A549 (cell line): Measurements from ENCODE around the gene F2R. TPM values are rescaled to one million over a fixed set of nuclear protein-coding genes. Genes with fewer than 3 reads are reported as not detected.

Experiments
- ATAC-seq, 2 experiments: fragments of 200-7000 bp in 1 of 2; fragments of >200 bp in 1 of 2; cut with Nextera tagmentation in 1 of 2; cut with Tn5 transposase in 1 of 2; 3 replicates each; pipeline versions ENCODE4 v1.8.0 to v1.9.1; 2018 to 2020; ENCODE audit warnings: mild to moderate bottlenecking in 1 of 2, moderate library complexity in 1 of 2
- CTCF ChIA-PET: fragments of 300-600 bp; sonication (Branson Sonifier 250); formaldehyde crosslinking; extraction: SDS; loops from one replicate; lab custom pipeline; 2021; ENCODE audit warnings: antibody characterized with exemption, inconsistent platforms; lab: Yijun Ruan, JAX
- POLR2A ChIA-PET: fragments of 350-600 bp; formaldehyde crosslinking; extraction: SDS; loops from one replicate; lab custom pipeline; 2021; ENCODE audit warnings: antibody characterized with exemption, inconsistent platforms; lab: Yijun Ruan, JAX
- DNase-seq, 2 experiments: peaks; one replicate each; pipeline versions ENCODE4 v3.0.0 to v3.0.0-alpha.2; 2011 to 2016; ENCODE audit warnings: low read depth in 1 of 2, low spot score in 1 of 2
- FAIRE-seq: peaks from 2 replicates; lab custom pipeline; 2011; peaks lifted over from hg19 to GRCh38; lab: Jason Lieb, UNC
- H3K27ac ChIP-seq, 2 experiments: fragments of >200 bp; sonication (Bioruptor Twin); formaldehyde crosslinking; 3 replicates each; pipeline ENCODE4 v1.5.1; 2016 to 2017
- H3K4me1 ChIP-seq: fragments of >200 bp; sonication (Bioruptor Twin); formaldehyde crosslinking; 3 replicates; pipeline ENCODE4 v1.6.1; 2016
- H3K4me2 ChIP-seq: fragments of >200 bp; sonication (Bioruptor Twin); formaldehyde crosslinking; 3 replicates; pipeline ENCODE4 v1.6.1; 2016
- H3K4me3 ChIP-seq: fragments of >200 bp; sonication (Bioruptor Twin); formaldehyde crosslinking; 3 replicates; pipeline ENCODE4 v1.5.1; 2016
- H3K9me3 ChIP-seq: fragments of >200 bp; sonication (Bioruptor Twin); formaldehyde crosslinking; 3 replicates; pipeline ENCODE4 v1.6.1; 2016
- BHLHE40 ChIP-seq: IDR thresholded peaks from 2 replicates; pipeline ENCODE4 v1.6.1; 2012; ENCODE audit warnings: low read depth, low read length, inconsistent platforms
- CBX8 ChIP-seq: fragments of 200-600 bp; sonication (generic); IDR thresholded peaks from 2 replicates; pipeline ENCODE4 v1.6.1; 2016
- CEBPB ChIP-seq, 2 experiments: fragments of >200 bp in 1 of 2; sonication (Bioruptor Twin) in 1 of 2; formaldehyde crosslinking in 1 of 2; IDR thresholded peaks; 2 replicates each; pipeline ENCODE4 v1.6.1; 2012 to 2016
- EP300 ChIP-seq, 2 experiments: fragments of >200 bp; sonication (Bioruptor Twin); formaldehyde crosslinking; IDR thresholded peaks; 2 replicates in 1 of 2; 3 replicates in 1 of 2; pipeline ENCODE4 v1.6.1; 2016 to 2017
- FOSL2 ChIP-seq, 2 experiments: fragments of 450-650 bp in 1 of 2; fragments of >200 bp in 1 of 2; sonication (Bioruptor Twin) in 1 of 2; formaldehyde crosslinking; IDR thresholded peaks; 2 replicates each; pipeline versions ENCODE4 v1.5.0 to v1.6.1; 2016 to 2020; ENCODE audit warnings: mild to moderate bottlenecking in 1 of 2, moderate library complexity in 1 of 2
- FOXS1 ChIP-seq: fragments of 250-450 bp; sonication (Bioruptor Pico); IDR thresholded peaks from 2 replicates; pipeline ENCODE4 v1.5.0; 2020; ENCODE audit warnings: mild to moderate bottlenecking, moderate library complexity
- GATA3 ChIP-seq: IDR thresholded peaks from 2 replicates; pipeline ENCODE4 v1.6.1; 2012; ENCODE audit warnings: borderline replicate concordance
- HEYL ChIP-seq: fragments of 250-450 bp; sonication (Bioruptor Pico); IDR thresholded peaks from 2 replicates; pipeline ENCODE4 v1.8.0; 2021; ENCODE audit warnings: mild to moderate bottlenecking, moderate library complexity
- HOXB13 ChIP-seq: fragments of 250-450 bp; sonication (Bioruptor Pico); IDR thresholded peaks from 2 replicates; pipeline ENCODE4 v1.5.0; 2020; ENCODE audit warnings: low read depth, mild to moderate bottlenecking, moderate library complexity
- JUN ChIP-seq, 2 experiments: fragments of >200 bp; sonication (Bioruptor Twin); formaldehyde crosslinking; IDR thresholded peaks; 2 replicates in 1 of 2; 3 replicates in 1 of 2; pipeline ENCODE4 v1.6.1; 2016 to 2017
- MAFK ChIP-seq: fragments of 450-650 bp; IDR thresholded peaks from 2 replicates; pipeline ENCODE4 v1.6.1; 2014; ENCODE audit not compliant: partially characterized antibody
- MAZ ChIP-seq: fragments of 150-350 bp; IDR thresholded peaks from 2 replicates; pipeline ENCODE4 v1.6.1; 2014; ENCODE audit warnings: antibody characterized with exemption, low read depth, low read length, borderline replicate concordance
- MYC ChIP-seq: IDR thresholded peaks from 2 replicates; pipeline ENCODE4 v1.6.1; 2012; ENCODE audit warnings: mild to moderate bottlenecking, inconsistent platforms, low read length, improper control_type of control experiment, borderline replicate concordance
- NFE2L2 ChIP-seq: fragments of 150-350 bp; conservative IDR thresholded peaks from 2 replicates; pipeline ENCODE4 v1.6.1; 2014; ENCODE audit warnings: low read length
- NPAS2 ChIP-seq: fragments of 250-450 bp; sonication (Bioruptor Pico); IDR thresholded peaks from 2 replicates; pipeline ENCODE4 v1.8.0; 2022; ENCODE audit warnings: mild to moderate bottlenecking, moderate library complexity, borderline replicate concordance
- NR3C1 ChIP-seq: fragments of >200 bp; sonication (Bioruptor Twin); formaldehyde crosslinking; IDR thresholded peaks from 3 replicates; pipeline ENCODE4 v1.6.1; 2017
- PHF8 ChIP-seq: fragments of 200-600 bp; sonication (generic); IDR thresholded peaks from 2 replicates; pipeline ENCODE4 v1.6.1; 2016; ENCODE audit warnings: low read depth, mild to moderate bottlenecking, antibody characterized with exemption, moderate library complexity, borderline replicate concordance
- POLR2A ChIP-seq: IDR thresholded peaks from 2 replicates; pipeline ENCODE4 v1.6.1; 2012; ENCODE audit warnings: mild to moderate bottlenecking, low read length
- RARB ChIP-seq: fragments of 250-450 bp; sonication (Bioruptor Pico); IDR thresholded peaks from 2 replicates; pipeline ENCODE4 v1.8.0; 2021; ENCODE audit warnings: mild to moderate bottlenecking, moderate library complexity
- RCOR1 ChIP-seq: fragments of 150-350 bp; IDR thresholded peaks from 2 replicates; pipeline ENCODE4 v1.6.1; 2014; ENCODE audit warnings: antibody characterized with exemption, low read length, low read depth
- SMC3 ChIP-seq: fragments of >200 bp; sonication (Bioruptor Twin); formaldehyde crosslinking; IDR thresholded peaks from 3 replicates; pipeline ENCODE4 v1.6.1; 2018; ENCODE audit warnings: inconsistent platforms
- SREBF2 ChIP-seq: fragments of 450-650 bp; IDR thresholded peaks from 2 replicates; pipeline ENCODE4 v1.6.1; 2014; ENCODE audit warnings: mild to moderate bottlenecking, moderate library complexity
- TP53 ChIP-seq: fragments of 250-450 bp; sonication (Bioruptor Pico); IDR thresholded peaks from 2 replicates; pipeline ENCODE4 v1.5.0; 2021; ENCODE audit warnings: mild to moderate bottlenecking, moderate library complexity
- ZC3H11A ChIP-seq: fragments of 450-650 bp; IDR thresholded peaks from 2 replicates; pipeline ENCODE4 v1.6.1; 2014; ENCODE audit warnings: antibody characterized with exemption, mild to moderate bottlenecking
- ZFP36 ChIP-seq: fragments of 450-650 bp; IDR thresholded peaks from 2 replicates; pipeline ENCODE4 v1.6.1; 2014; ENCODE audit warnings: borderline replicate concordance; ENCODE audit not compliant: partially characterized antibody
- ZNF302 ChIP-seq: fragments of 250-450 bp; sonication (Bioruptor Pico); IDR thresholded peaks from 2 replicates; pipeline ENCODE4 v1.9.0; 2021; ENCODE audit warnings: inconsistent platforms, mild to moderate bottlenecking, moderate library complexity
- WGBS: methylation state at CpG from one replicate; pipeline ENCODE4 v1.1.6; 2017; ENCODE audit errors: missing lambda C conversion rate; 5-methylcytosine and 5-hydroxymethylcytosine counted together
- polyA plus RNA-seq, 4 experiments: library from polyadenylated mRNA; depleted of rRNA in 3 of 4; stranded (reverse); fragments of >200 nt; fragmentation: RNase III in 1 of 4; extraction: RNeasy Plus Mini Kit Qiagen cat#74134 plus additional on column Dnase treatment in 1 of 4; gene quantifications; 2 replicates in 3 of 4; 3 replicates in 1 of 4; pipeline ENCODE4 v1.2.3, GENCODE V29; 2011 to 2017
- TF ChIP-seq, protein P1 (sequence below): IDR thresholded peaks from 2 replicates; pipeline ENCODE4 v1.6.1; 2012
- TF ChIP-seq, protein P2 (sequence below): fragments of >200 bp; sonication (Bioruptor Twin); formaldehyde crosslinking; IDR thresholded peaks from 3 replicates; pipeline ENCODE4 v1.6.1; 2016
- TF ChIP-seq, protein P3 (sequence below): fragments of 150-350 bp; IDR thresholded peaks from 2 replicates; pipeline ENCODE4 v1.6.1; 2014; ENCODE audit warnings: low read depth, mild to moderate bottlenecking, low read length
- TF ChIP-seq, protein P4 (sequence below): fragments of 250-450 bp; sonication (Bioruptor Pico); IDR thresholded peaks from 2 replicates; pipeline ENCODE4 v1.5.0; 2021; ENCODE audit warnings: mild to moderate bottlenecking, moderate library complexity, borderline replicate concordance
- TF ChIP-seq, protein P5 (sequence below): fragments of 250-450 bp; sonication (Bioruptor Pico); IDR thresholded peaks from 2 replicates; pipeline ENCODE4 v1.5.0; 2020; ENCODE audit warnings: low read depth, mild to moderate bottlenecking, moderate library complexity

Gene F2R
- polyA plus RNA-seq, 2 of the 4 experiments (the other 2 are of a cell fraction): 30.4 to 114 TPM

DNA sequence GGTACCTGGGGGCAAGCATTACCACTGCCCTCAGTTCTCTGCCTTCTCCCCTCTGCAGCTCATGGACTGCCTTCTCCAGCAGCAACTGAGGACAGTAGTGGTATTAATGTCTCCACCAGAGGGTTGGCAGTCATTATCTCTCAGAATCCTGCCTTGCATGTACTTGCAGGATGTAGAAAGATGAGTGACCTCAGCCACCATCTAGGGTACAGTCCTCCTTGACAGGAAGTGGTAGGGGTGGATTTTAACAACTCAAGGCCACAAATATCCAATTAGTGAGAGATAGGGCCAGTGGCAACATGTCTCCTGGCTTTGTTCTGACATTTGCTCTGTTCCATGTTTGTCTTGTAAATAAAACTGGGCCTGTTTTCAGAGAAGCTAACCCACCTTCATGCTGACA, 47.2 kb downstream of the F2R start:
- H3K27ac ChIP-seq: peak overlapping the region in 1 of 2 experiments; percentile 20; a peak in 1 of 6 replicates
- ChIA-PET POLR2A (no interaction called here), CTCF (interaction anchor here (1.1 to 6.0 kb wide), 2 partner anchors 11 to 56 kb away, joined by 4 to 34 read pairs; no protein-coding TSS in a partner anchor)
- FAIRE-seq (no peak), DNase-seq (no peak)
- peaks cover 5% of the 10 kb centered on the region; the same call in 1 of the 3 replicates for H3K4me1 ChIP-seq
- no peak overlapping the region for H3K4me2 ChIP-seq
- H3K9me3 ChIP-seq: peaks cover 11% of the 10 kb centered on the region; the same call in 1 of the 3 replicates
- TF ChIP-seq MAFK (no peak), FOXS1 (CRISPR knock-in tag) (no peak), BHLHE40 (no peak), HOXB13 (CRISPR knock-in tag) (no peak), ZFP36 (no peak), TP53 (CRISPR knock-in tag) (no peak), NFE2L2 (no peak), MYC (no peak), NPAS2 (CRISPR knock-in tag) (no peak), CBX8 (no peak), RARB (CRISPR knock-in tag) (no peak), MAZ (no peak), SREBF2 (no peak), CEBPB (IDR thresholded peaks at IDR 0.05) (no peak), RCOR1 (no peak)
- TF ChIP-seq, protein P1, sequence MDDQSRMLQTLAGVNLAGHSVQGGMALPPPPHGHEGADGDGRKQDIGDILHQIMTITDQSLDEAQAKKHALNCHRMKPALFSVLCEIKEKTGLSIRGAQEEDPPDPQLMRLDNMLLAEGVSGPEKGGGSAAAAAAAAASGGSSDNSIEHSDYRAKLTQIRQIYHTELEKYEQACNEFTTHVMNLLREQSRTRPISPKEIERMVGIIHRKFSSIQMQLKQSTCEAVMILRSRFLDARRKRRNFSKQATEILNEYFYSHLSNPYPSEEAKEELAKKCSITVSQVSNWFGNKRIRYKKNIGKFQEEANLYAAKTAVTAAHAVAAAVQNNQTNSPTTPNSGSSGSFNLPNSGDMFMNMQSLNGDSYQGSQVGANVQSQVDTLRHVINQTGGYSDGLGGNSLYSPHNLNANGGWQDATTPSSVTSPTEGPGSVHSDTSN: no peak
- TF ChIP-seq, protein P2, sequence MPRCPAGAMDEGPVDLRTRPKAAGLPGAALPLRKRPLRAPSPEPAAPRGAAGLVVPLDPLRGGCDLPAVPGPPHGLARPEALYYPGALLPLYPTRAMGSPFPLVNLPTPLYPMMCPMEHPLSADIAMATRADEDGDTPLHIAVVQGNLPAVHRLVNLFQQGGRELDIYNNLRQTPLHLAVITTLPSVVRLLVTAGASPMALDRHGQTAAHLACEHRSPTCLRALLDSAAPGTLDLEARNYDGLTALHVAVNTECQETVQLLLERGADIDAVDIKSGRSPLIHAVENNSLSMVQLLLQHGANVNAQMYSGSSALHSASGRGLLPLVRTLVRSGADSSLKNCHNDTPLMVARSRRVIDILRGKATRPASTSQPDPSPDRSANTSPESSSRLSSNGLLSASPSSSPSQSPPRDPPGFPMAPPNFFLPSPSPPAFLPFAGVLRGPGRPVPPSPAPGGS: no peak
- TF ChIP-seq, all 56 proteins: peak for 0
- ATAC-seq: no peak
- H3K4me3 ChIP-seq: no peak overlapping the region

DNA sequence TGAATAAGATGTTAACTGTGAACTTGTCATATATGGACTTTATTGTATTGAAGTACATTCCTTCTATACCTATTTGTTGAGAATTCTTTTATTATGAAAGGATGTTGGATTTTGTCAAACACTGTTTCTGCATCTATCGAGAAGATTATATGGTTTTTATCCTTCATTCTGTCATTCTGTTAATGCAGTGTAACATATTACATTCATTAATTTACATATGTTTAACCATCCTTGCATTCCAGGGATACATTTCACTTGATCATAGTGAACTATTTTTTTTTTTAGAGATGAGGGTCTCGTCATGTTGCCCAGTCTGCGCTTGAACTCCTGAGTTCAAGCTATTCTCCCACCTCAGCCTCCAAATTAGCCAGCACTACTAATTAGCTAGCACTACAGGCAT, 48.4 kb downstream of the F2R start:
- Histone ChIP-seq H3K9me3 (peaks cover 11% of the 10 kb centered on the region; the same call in 1 of the 3 replicates), H3K4me1 (peaks cover 2% of the 10 kb centered on the region; the same call in 1 of the 3 replicates), H3K4me3 (no peak overlapping the region), H3K27ac (no peak overlapping the region)
- ATAC-seq: no peak
- ChIA-PET CTCF (interaction anchor here (1.8 kb wide), 1 partner anchor 10 kb away, joined by 9 read pairs; no protein-coding TSS in a partner anchor), POLR2A (no interaction called here)
- TF ChIP-seq, protein P3, sequence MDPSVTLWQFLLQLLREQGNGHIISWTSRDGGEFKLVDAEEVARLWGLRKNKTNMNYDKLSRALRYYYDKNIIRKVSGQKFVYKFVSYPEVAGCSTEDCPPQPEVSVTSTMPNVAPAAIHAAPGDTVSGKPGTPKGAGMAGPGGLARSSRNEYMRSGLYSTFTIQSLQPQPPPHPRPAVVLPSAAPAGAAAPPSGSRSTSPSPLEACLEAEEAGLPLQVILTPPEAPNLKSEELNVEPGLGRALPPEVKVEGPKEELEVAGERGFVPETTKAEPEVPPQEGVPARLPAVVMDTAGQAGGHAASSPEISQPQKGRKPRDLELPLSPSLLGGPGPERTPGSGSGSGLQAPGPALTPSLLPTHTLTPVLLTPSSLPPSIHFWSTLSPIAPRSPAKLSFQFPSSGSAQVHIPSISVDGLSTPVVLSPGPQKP: no peak
- TF ChIP-seq NFE2L2: no peak
- no peak for TF ChIP-seq PHF8
- no peak for TF ChIP-seq SMC3
- TF ChIP-seq POLR2A: no peak
- no peak for TF ChIP-seq ZNF302 (CRISPR knock-in tag)
- TF ChIP-seq, protein P4, sequence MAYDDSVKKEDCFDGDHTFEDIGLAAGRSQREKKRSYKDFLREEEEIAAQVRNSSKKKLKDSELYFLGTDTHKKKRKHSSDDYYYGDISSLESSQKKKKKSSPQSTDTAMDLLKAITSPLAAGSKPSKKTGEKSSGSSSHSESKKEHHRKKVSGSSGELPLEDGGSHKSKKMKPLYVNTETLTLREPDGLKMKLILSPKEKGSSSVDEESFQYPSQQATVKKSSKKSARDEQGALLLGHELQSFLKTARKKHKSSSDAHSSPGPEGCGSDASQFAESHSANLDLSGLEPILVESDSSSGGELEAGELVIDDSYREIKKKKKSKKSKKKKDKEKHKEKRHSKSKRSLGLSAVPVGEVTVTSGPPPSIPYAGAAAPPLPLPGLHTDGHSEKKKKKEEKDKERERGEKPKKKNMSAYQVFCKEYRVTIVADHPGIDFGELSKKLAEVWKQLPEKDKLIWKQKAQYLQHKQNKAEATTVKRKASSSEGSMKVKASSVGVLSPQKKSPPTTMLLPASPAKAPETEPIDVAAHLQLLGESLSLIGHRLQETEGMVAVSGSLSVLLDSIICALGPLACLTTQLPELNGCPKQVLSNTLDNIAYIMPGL (CRISPR knock-in tag): no peak
- no peak for TF ChIP-seq JUN (IDR thresholded peaks at IDR 0.05)
- TF ChIP-seq TP53 (CRISPR knock-in tag): no peak
- no peak for TF ChIP-seq HEYL (CRISPR knock-in tag)
- no peak for TF ChIP-seq ZC3H11A
- TF ChIP-seq, protein P5, sequence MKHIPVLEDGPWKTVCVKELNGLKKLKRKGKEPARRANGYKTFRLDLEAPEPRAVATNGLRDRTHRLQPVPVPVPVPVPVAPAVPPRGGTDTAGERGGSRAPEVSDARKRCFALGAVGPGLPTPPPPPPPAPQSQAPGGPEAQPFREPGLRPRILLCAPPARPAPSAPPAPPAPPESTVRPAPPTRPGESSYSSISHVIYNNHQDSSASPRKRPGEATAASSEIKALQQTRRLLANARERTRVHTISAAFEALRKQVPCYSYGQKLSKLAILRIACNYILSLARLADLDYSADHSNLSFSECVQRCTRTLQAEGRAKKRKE (CRISPR knock-in tag): no peak
- TF ChIP-seq GATA3: no peak
- TF ChIP-seq NR3C1: no peak
- TF ChIP-seq FOSL2 (IDR thresholded peaks at IDR 0.05): no peak
- TF ChIP-seq FOSL2 (CRISPR knock-in tag; IDR thresholded peaks at IDR 0.05): no peak
- TF ChIP-seq SREBF2: no peak
- TF ChIP-seq, protein P1: no peak
- TF ChIP-seq CBX8: no peak
- TF ChIP-seq ZFP36: no peak
- no peak for TF ChIP-seq EP300 (IDR thresholded peaks at IDR 0.05)
- TF ChIP-seq, all 56 proteins: peak for 0
- no peak overlapping the region for H3K4me2 ChIP-seq
- DNase-seq (no peak), FAIRE-seq (no peak)
- WGBS: 58% methylated on average over 3 of the region's 3 CpGs
